BJ (cell line): ENCODE results near the gene CEMIP2. TPM values are rescaled to one million over a fixed set of nuclear protein-coding genes. Genes with fewer than 3 reads are reported as not detected.

Source experiments
- CTCF ChIA-PET: fragments of 350-600 bp; formaldehyde crosslinking; extraction: SDS; loops from one replicate; lab custom pipeline; 2021; ENCODE audit warnings: antibody characterized with exemption, inconsistent platforms; lab: Yijun Ruan, JAX
- POLR2A ChIA-PET: fragments of 300-600 bp; sonication (Branson Sonifier 250); formaldehyde crosslinking; extraction: SDS; loops from one replicate; lab custom pipeline; 2021; ENCODE audit warnings: antibody characterized with exemption; lab: Charles Lee
- DNase-seq: peaks from one replicate; pipeline ENCODE4 v3.0.0-alpha.2; 2011; ENCODE audit warnings: low read depth
- H3K27me3 ChIP-seq: 2 replicates; pipeline ENCODE4 v1.6.0; 2011; ENCODE audit warnings: low read length; ENCODE audit not compliant: control insufficient read depth, insufficient read depth
- H3K36me3 ChIP-seq: 2 replicates; pipeline ENCODE4 v1.5.1; 2011; ENCODE audit warnings: low read length; ENCODE audit not compliant: control insufficient read depth, insufficient read depth
- H3K4me3 ChIP-seq: 2 replicates; pipeline ENCODE4 v1.5.1; 2011; ENCODE audit warnings: low read depth, mild to moderate bottlenecking, control low read depth, low read length
- CTCF ChIP-seq: IDR thresholded peaks from 2 replicates; pipeline ENCODE4 v1.5.1; 2011; ENCODE audit warnings: low read depth, mild to moderate bottlenecking, control low read depth, inconsistent platforms, low read length, moderate library complexity; ENCODE audit not compliant: insufficient read depth
- polyA plus RNA-seq: library from polyadenylated mRNA; depleted of rRNA; stranded (reverse); fragments of >200 nt; gene quantifications from 2 replicates; pipeline ENCODE4 v1.2.3, GENCODE V29; 2011

CEMIP2 gene
- polyA plus RNA-seq, 1 experiment: 120 TPM

GRCh38 chr9:71690063-71690688 is 78.1 kb downstream of the CEMIP2 start:
- POLR2A ChIA-PET: no interaction called here
- H3K36me3 ChIP-seq: peaks cover 15% of the 10 kb centered on the region
- DNase-seq: no peak
- no peak for TF ChIP-seq CTCF
- no peak overlapping the region for H3K4me3 ChIP-seq
- CTCF ChIA-PET: interaction anchor here (3.6 kb wide), 1 partner anchor 8 kb away, joined by 12 read pairs; no protein-coding TSS in a partner anchor
- no peaks in the 10 kb centered on the region for H3K27me3 ChIP-seq

GRCh38 chr9:71687676-71688075 is 80.6 kb downstream of the CEMIP2 start:
- CTCF ChIA-PET: interaction anchor here (0.7 kb wide), 1 partner anchor 11 kb away, joined by 3 read pairs; no protein-coding TSS in a partner anchor

GRCh38 chr9:71685988-71686387 is 82.3 kb downstream of the CEMIP2 start:
- CTCF ChIA-PET: interaction anchor here (1.0 to 1.4 kb wide), 3 partner anchors 30 to 80 kb away, joined by 3 to 5 read pairs (median 3); no protein-coding TSS in a partner anchor
- H3K4me3 ChIP-seq: no peak overlapping the region
- DNase-seq: no peak
- no peak for TF ChIP-seq CTCF
- no peaks in the 10 kb centered on the region for H3K27me3 ChIP-seq
- H3K36me3 ChIP-seq: peaks cover 9% of the 10 kb centered on the region
- POLR2A ChIA-PET: no interaction called here

More at GRCh38 chr9:71687676-71688075, 80.6 kb downstream of the CEMIP2 start:
- TF ChIP-seq CTCF: no peak
- no peak for DNase-seq
- POLR2A ChIA-PET: no interaction called here
- Histone ChIP-seq H3K4me3 (no peak overlapping the region), H3K27me3 (no peaks in the 10 kb centered on the region), H3K36me3 (peaks cover 11% of the 10 kb centered on the region)

- ChIA-PET CTCF (interaction anchor here (0.6 to 1.5 kb wide), 6 partner anchors 30 to 122 kb away, joined by 3 to 5 read pairs (median 3); no protein-coding TSS in a partner anchor), POLR2A (interaction anchor here (0.6 to 1.2 kb wide), 3 partner anchors 32 to 78 kb away, joined by 3 to 4 read pairs (median 4); no protein-coding TSS in a partner anchor)
- no peak for DNase-seq
- H3K36me3 ChIP-seq: peaks cover 9% of the 10 kb centered on the region
- no peak overlapping the region for H3K4me3 ChIP-seq
- no peak for TF ChIP-seq CTCF
- H3K27me3 ChIP-seq: no peaks in the 10 kb centered on the region
Measured at GRCh38 chr9:71685394-71685793, 82.9 kb downstream of the CEMIP2 start.

GRCh38 chr9:71684566-71684965 is 83.7 kb downstream of the CEMIP2 start:
- TF ChIP-seq CTCF: no peak
- POLR2A ChIA-PET: interaction anchor here (0.6 to 1.2 kb wide), 2 partner anchors 37 to 78 kb away, joined by 4 read pairs; no protein-coding TSS in a partner anchor
- DNase-seq: no peak
- peaks cover 6% of the 10 kb centered on the region for H3K36me3 ChIP-seq
- H3K27me3 ChIP-seq: no peaks in the 10 kb centered on the region
- H3K4me3 ChIP-seq: no peak overlapping the region
- CTCF ChIA-PET: interaction anchor here (0.8 to 3.3 kb wide), 9 partner anchors 9 to 399 kb away, joined by 3 to 22 read pairs (median 3); partner anchors contain the start of gene CEMIP2
